Measurements from ENCODE around the gene MMP1.

MMP1 gene

GRCh38 chr11:102799681-102800340 is 1.9 kb upstream of the MMP1 start:
- DNase-seq (ENCODE audit: low read depth) = peak; percentile 70
- H3K4me3 ChIP-seq (ENCODE audit: control insufficient read depth, low read depth, low read length) = no peak overlapping the region
- no peak for TF ChIP-seq CTCF (conservative IDR thresholded peaks at IDR 0.05; ENCODE audit: control insufficient read depth, insufficient read depth, low read depth, low read length)

- peak; percentile 41 for DNase-seq (ENCODE audit: low read depth)
- TF ChIP-seq CTCF (conservative IDR thresholded peaks at IDR 0.05; ENCODE audit: control insufficient read depth, insufficient read depth, low read depth, low read length) = peak; percentile 56
- no peak overlapping the region for H3K4me3 ChIP-seq (ENCODE audit: control insufficient read depth, low read depth, low read length)
Measured at GRCh38 chr11:102794382-102794781, 3.6 kb downstream of the MMP1 start.

GRCh38 chr11:102793677-102794290 is 4.2 kb downstream of the MMP1 start:
- H3K4me3 ChIP-seq (ENCODE audit: control insufficient read depth, low read depth, low read length) = no peak overlapping the region
- no peak for DNase-seq (ENCODE audit: low read depth)
- TF ChIP-seq CTCF (conservative IDR thresholded peaks at IDR 0.05; ENCODE audit: control insufficient read depth, insufficient read depth, low read depth, low read length) = no peak

GRCh38 chr11:102792604-102793003 is 5.4 kb downstream of the MMP1 start:
- no peak for DNase-seq (ENCODE audit: low read depth)
- TF ChIP-seq CTCF (conservative IDR thresholded peaks at IDR 0.05; ENCODE audit: control insufficient read depth, insufficient read depth, low read depth, low read length) = no peak

GRCh38 chr11:102791271-102792036 is 6.5 kb downstream of the MMP1 start:
- no peak for DNase-seq (ENCODE audit: low read depth)
- no peak for TF ChIP-seq CTCF (conservative IDR thresholded peaks at IDR 0.05; ENCODE audit: control insufficient read depth, insufficient read depth, low read depth, low read length)
- no peak overlapping the region for H3K4me3 ChIP-seq (ENCODE audit: control insufficient read depth, low read depth, low read length)

More at GRCh38 chr11:102792604-102793003, 5.4 kb downstream of the MMP1 start:
- no peak overlapping the region for H3K4me3 ChIP-seq (ENCODE audit: control insufficient read depth, low read depth, low read length)

- no peak for DNase-seq (ENCODE audit: low read depth)
- TF ChIP-seq CTCF (conservative IDR thresholded peaks at IDR 0.05; ENCODE audit: control insufficient read depth, insufficient read depth, low read depth, low read length) = no peak
- H3K4me3 ChIP-seq (ENCODE audit: control insufficient read depth, low read depth, low read length) = no peak overlapping the region
Measured at GRCh38 chr11:102788334-102788995, 9.5 kb downstream of the MMP1 start.

Data from fibroblast of mammary gland (primary cell).